ENCODE data around the gene YAF2. TPM values are rescaled to one million over a fixed set of nuclear protein-coding genes. Genes with fewer than 3 reads are reported as not detected.

YAF2 gene
- total RNA-seq, 1 donor from 2014 or later, result 29.6 TPM

- no peaks in the 10 kb centered on the region for H3K27me3 Mint-ChIP-seq (ENCODE audit: unreplicated experiment)
- no peak for TF ChIP-seq CTCF (IDR thresholded peaks at IDR 0.05)
- no peak overlapping the region for H3K27ac Mint-ChIP-seq (ENCODE audit: unreplicated experiment)
- H3K36me3 Mint-ChIP-seq (ENCODE audit: unreplicated experiment), result no peaks in the 10 kb centered on the region
- no peak for DNase-seq (ENCODE audit: extremely low spot score, unreplicated experiment)
- H3K4me1 Mint-ChIP-seq (ENCODE audit: unreplicated experiment), result peaks cover 8% of the 10 kb centered on the region
- no peak overlapping the region for H3K4me3 Mint-ChIP-seq (ENCODE audit: unreplicated experiment)
- H3K9me3 Mint-ChIP-seq (ENCODE audit: unreplicated experiment), result no peaks in the 10 kb centered on the region
These were observed 112.7 kb downstream of the YAF2 start for GRCh38 chr12:42125388-42125767.

GRCh38 chr12:42124764-42125387 is 113.2 kb downstream of the YAF2 start:
- peaks cover 4% of the 10 kb centered on the region for H3K4me1 Mint-ChIP-seq (ENCODE audit: unreplicated experiment)
- no peak overlapping the region for H3K4me3 Mint-ChIP-seq (ENCODE audit: unreplicated experiment)
- DNase-seq (ENCODE audit: extremely low spot score, unreplicated experiment), result no peak
- H3K9me3 Mint-ChIP-seq (ENCODE audit: unreplicated experiment), result no peaks in the 10 kb centered on the region
- H3K27me3 Mint-ChIP-seq (ENCODE audit: unreplicated experiment), result no peaks in the 10 kb centered on the region
- no peak for TF ChIP-seq CTCF (IDR thresholded peaks at IDR 0.05)
- H3K27ac Mint-ChIP-seq (ENCODE audit: unreplicated experiment), result no peak overlapping the region
- H3K36me3 Mint-ChIP-seq (ENCODE audit: unreplicated experiment), result no peaks in the 10 kb centered on the region

GRCh38 chr12:42119085-42119633 is 118.9 kb downstream of the YAF2 start:
- Mint-ChIP-seq H3K9me3 (ENCODE audit: unreplicated experiment) (peaks cover 3% of the 10 kb centered on the region), H3K4me1 (ENCODE audit: unreplicated experiment) (peaks cover 10% of the 10 kb centered on the region), H3K27me3 (ENCODE audit: unreplicated experiment) (no peaks in the 10 kb centered on the region), H3K36me3 (ENCODE audit: unreplicated experiment) (peaks cover 17% of the 10 kb centered on the region), H3K27ac (ENCODE audit: unreplicated experiment) (peak overlapping the region; percentile 56), H3K4me3 (ENCODE audit: unreplicated experiment) (no peak overlapping the region)
- TF ChIP-seq CTCF (IDR thresholded peaks at IDR 0.05), result no peak
- DNase-seq (ENCODE audit: extremely low spot score, unreplicated experiment), result no peak

GRCh38 chr12:42118136-42118879 is 119.7 kb downstream of the YAF2 start:
- no peak for DNase-seq (ENCODE audit: extremely low spot score, unreplicated experiment)
- H3K36me3 Mint-ChIP-seq (ENCODE audit: unreplicated experiment), result peaks cover 21% of the 10 kb centered on the region
- TF ChIP-seq CTCF (IDR thresholded peaks at IDR 0.05), result no peak
- peaks cover 8% of the 10 kb centered on the region for H3K9me3 Mint-ChIP-seq (ENCODE audit: unreplicated experiment)
- peaks cover 10% of the 10 kb centered on the region for H3K4me1 Mint-ChIP-seq (ENCODE audit: unreplicated experiment)
- H3K27me3 Mint-ChIP-seq (ENCODE audit: unreplicated experiment), result no peaks in the 10 kb centered on the region
- no peak overlapping the region for H3K4me3 Mint-ChIP-seq (ENCODE audit: unreplicated experiment)
- peak overlapping the region; percentile 49 for H3K27ac Mint-ChIP-seq (ENCODE audit: unreplicated experiment)

GRCh38 chr12:42109031-42109430 is 129.0 kb downstream of the YAF2 start:
- no peak for DNase-seq (ENCODE audit: extremely low spot score, unreplicated experiment)
- Mint-ChIP-seq H3K4me3 (ENCODE audit: unreplicated experiment) (no peak overlapping the region), H3K36me3 (ENCODE audit: unreplicated experiment) (peaks cover 34% of the 10 kb centered on the region), H3K9me3 (ENCODE audit: unreplicated experiment) (peaks cover 21% of the 10 kb centered on the region), H3K4me1 (ENCODE audit: unreplicated experiment) (no peaks in the 10 kb centered on the region), H3K27me3 (ENCODE audit: unreplicated experiment) (no peaks in the 10 kb centered on the region), H3K27ac (ENCODE audit: unreplicated experiment) (no peak overlapping the region)
- TF ChIP-seq CTCF (IDR thresholded peaks at IDR 0.05), result no peak

Data from osteocyte (in vitro differentiated cells).